KMS-11 (cell line): ENCODE measurements around the gene CNDP2.

Experiments used
- H2AFZ ChIP-seq: fragments of 200-600 bp; sonication (generic); 2 replicates; pipeline ENCODE4 v1.6.1; 2016; ENCODE audit warnings: antibody characterized with exemption, mixed run types, low read depth
- H3K27ac ChIP-seq: fragments of 200-600 bp; sonication (generic); 2 replicates; pipeline ENCODE4 v1.6.1; 2016; ENCODE audit warnings: mild to moderate bottlenecking, mixed run types
- H3K27me3 ChIP-seq: fragments of 200-600 bp; sonication (generic); 2 replicates; pipeline ENCODE4 v1.6.1; 2017; ENCODE audit warnings: mild to moderate bottlenecking, low read depth, mixed run types, moderate library complexity; ENCODE audit not compliant: insufficient read depth
- H3K36me3 ChIP-seq: fragments of 200-600 bp; sonication (generic); 2 replicates; pipeline ENCODE4 v1.6.1; 2017; ENCODE audit warnings: mild to moderate bottlenecking, mixed run types; ENCODE audit not compliant: insufficient read depth
- H3K4me1 ChIP-seq: fragments of 200-600 bp; sonication (generic); 2 replicates; pipeline ENCODE4 v1.6.1; 2016; ENCODE audit warnings: mild to moderate bottlenecking, low read depth, mixed run types; ENCODE audit not compliant: poor library complexity, severe bottlenecking
- H3K4me2 ChIP-seq: fragments of 200-600 bp; sonication (generic); 2 replicates; pipeline ENCODE4 v1.7.0; 2016; ENCODE audit warnings: mild to moderate bottlenecking, mixed run types
- H3K4me3 ChIP-seq: fragments of 200-600 bp; sonication (generic); IDR thresholded peaks from 2 replicates; pipeline ENCODE4 v1.6.1; 2017; ENCODE audit warnings: low read depth, low read length, mixed read lengths; ENCODE audit not compliant: insufficient read depth
- H3K79me2 ChIP-seq: fragments of 200-600 bp; sonication (generic); 2 replicates; pipeline ENCODE4 v1.6.1; 2016; ENCODE audit warnings: low read depth, mixed run types; ENCODE audit not compliant: insufficient read depth
- H3K9ac ChIP-seq: fragments of 200-600 bp; sonication (generic); 2 replicates; pipeline ENCODE4 v1.6.1; 2016; ENCODE audit warnings: mild to moderate bottlenecking, mixed run types
- H4K20me1 ChIP-seq: fragments of 200-600 bp; sonication (generic); 2 replicates; pipeline ENCODE4 v1.6.1; 2016; ENCODE audit warnings: mild to moderate bottlenecking, mixed run types; ENCODE audit not compliant: insufficient read depth
- TF ChIP-seq, protein P1 (sequence below): fragments of 200-600 bp; sonication (generic); conservative IDR thresholded peaks from 2 replicates; pipeline ENCODE4 v1.6.1; 2017; ENCODE audit warnings: low read depth, mild to moderate bottlenecking, antibody characterized with exemption, low read length, moderate library complexity, mixed read lengths

The CNDP2 gene

DNA sequence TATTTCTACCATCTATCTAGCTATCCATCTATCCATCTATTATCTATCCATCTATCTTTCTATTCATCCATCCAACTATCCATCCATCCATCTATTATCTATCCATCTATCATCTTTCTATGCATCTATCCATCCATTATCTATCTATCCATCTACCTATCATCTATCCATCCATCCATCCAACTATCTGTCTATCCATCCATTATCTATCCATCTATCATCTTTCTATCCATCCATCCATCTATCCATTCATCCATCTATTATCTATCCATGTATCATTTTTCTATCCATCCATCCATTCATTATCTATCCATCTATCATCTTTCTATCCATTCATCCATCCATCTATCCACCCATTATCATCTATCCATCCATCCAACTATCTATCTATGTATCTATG is 76.9 kb downstream of the CNDP2 start:
- Histone ChIP-seq H3K4me1 (no peaks in the 10 kb centered on the region), H4K20me1 (no peaks in the 10 kb centered on the region), H3K9ac (no peak overlapping the region), H3K4me2 (no peak overlapping the region), H3K27ac (no peak overlapping the region), H3K36me3 (no peaks in the 10 kb centered on the region), H3K79me2 (no peaks in the 10 kb centered on the region), H3K4me3 (no peak overlapping the region), H2AFZ (no peak overlapping the region), H3K27me3 (no peaks in the 10 kb centered on the region)
- TF ChIP-seq, protein P1, sequence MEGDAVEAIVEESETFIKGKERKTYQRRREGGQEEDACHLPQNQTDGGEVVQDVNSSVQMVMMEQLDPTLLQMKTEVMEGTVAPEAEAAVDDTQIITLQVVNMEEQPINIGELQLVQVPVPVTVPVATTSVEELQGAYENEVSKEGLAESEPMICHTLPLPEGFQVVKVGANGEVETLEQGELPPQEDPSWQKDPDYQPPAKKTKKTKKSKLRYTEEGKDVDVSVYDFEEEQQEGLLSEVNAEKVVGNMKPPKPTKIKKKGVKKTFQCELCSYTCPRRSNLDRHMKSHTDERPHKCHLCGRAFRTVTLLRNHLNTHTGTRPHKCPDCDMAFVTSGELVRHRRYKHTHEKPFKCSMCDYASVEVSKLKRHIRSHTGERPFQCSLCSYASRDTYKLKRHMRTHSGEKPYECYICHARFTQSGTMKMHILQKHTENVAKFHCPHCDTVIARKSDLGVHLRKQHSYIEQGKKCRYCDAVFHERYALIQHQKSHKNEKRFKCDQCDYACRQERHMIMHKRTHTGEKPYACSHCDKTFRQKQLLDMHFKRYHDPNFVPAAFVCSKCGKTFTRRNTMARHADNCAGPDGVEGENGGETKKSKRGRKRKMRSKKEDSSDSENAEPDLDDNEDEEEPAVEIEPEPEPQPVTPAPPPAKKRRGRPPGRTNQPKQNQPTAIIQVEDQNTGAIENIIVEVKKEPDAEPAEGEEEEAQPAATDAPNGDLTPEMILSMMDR, result no peak
